Astrocyte of the spinal cord (primary cell): ENCODE data around the gene PPP2R3C.
A peak's percentile ranks its signal among the peaks of the same experiment; 100 is the strongest.

ENCODE experiments used
- DNase-seq: peaks from one replicate; pipeline ENCODE4 v3.0.0; 2011; ENCODE audit warnings: low read depth, low spot score
- H3K4me3 ChIP-seq: 2 replicates; pipeline ENCODE4 v1.5.1; 2011; ENCODE audit warnings: low read depth, mild to moderate bottlenecking, low read length, moderate library complexity
- CTCF ChIP-seq: IDR thresholded peaks from 2 replicates; pipeline ENCODE4 v1.5.1; 2012; ENCODE audit warnings: low read depth, mild to moderate bottlenecking, low read length, inconsistent platforms
- in situ Hi-C: cut with HindIII; loops from 2 replicates; pipeline ENCODE4 v1.10.0; 2017; ENCODE audit warnings: low sequenced_read_pairs

The PPP2R3C gene

GRCh38 chr14:35121887-35122695, at the start of gene PPP2R3C, which contains the start of gene PRORP:
PPP2R3C (minus strand) TSS chr14:35121990; CDS start chr14:35121959, 31 bp downstream.
PRORP (plus strand) TSS chr14:35122552; CDS start chr14:35123246, 694 bp downstream.
- no peak for TF ChIP-seq CTCF
- peak; percentile 97 for DNase-seq
- H3K4me3 ChIP-seq: peak within 1 kb of the TSS; percentile 96
- in situ Hi-C loops: no loop called here

GRCh38 chr14:35167496-35167895, 45.7 kb upstream of the PPP2R3C start:
- in situ Hi-C loops: no loop called here
- no peak for DNase-seq
- H3K4me3 ChIP-seq: no peak overlapping the region
- no peak for TF ChIP-seq CTCF

GRCh38 chr14:35164849-35165248, 43.1 kb upstream of the PPP2R3C start:
- no peak for TF ChIP-seq CTCF
- no peak for DNase-seq
- in situ Hi-C loops: no loop called here
- no peak overlapping the region for H3K4me3 ChIP-seq

GRCh38 chr14:35163384-35163783, 41.6 kb upstream of the PPP2R3C start:
- no peak overlapping the region for H3K4me3 ChIP-seq
- no peak for TF ChIP-seq CTCF
- DNase-seq: no peak
- in situ Hi-C loops: no loop called here

- no peak for DNase-seq
- H3K4me3 ChIP-seq: no peak overlapping the region
- in situ Hi-C loops: no loop called here
- TF ChIP-seq CTCF: no peak
Measured at GRCh38 chr14:35161231-35161630, 39.4 kb upstream of the PPP2R3C start.

DNA sequence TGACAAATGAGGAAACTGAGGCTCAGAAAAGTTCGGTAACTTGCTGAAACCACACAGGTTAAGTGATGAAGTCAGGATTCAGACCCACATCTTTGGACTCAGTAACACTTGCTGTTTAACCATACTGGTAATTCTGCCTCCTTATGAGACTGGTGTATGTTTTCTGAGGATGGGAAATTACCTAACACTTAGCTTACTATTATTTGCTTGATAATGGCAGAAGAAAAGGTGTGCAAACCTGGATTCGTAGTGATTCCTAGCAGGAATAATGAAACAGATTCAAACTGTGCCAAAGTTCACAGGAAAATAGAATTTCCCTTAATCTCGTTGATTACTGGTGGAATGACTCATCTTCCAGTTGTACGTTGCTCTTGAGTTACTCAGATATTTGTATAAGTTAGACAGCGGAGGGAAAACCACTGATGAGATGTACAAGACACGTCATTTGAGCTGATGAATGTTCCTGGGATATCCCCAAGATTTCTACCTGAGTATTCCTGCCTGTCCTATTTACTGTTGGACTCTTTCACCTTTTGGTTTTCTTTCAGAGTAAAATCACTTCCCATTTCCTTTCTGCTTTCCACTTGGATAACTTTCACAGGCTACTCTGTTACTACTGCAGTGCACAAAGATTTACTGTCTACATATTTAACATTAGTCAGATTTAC, 38.1 kb upstream of the PPP2R3C start:
- no peak overlapping the region for H3K4me3 ChIP-seq
- in situ Hi-C loops: no loop called here
- DNase-seq: peak; percentile 91
- no peak for TF ChIP-seq CTCF
